IMR-90 (cell line): ENCODE data around the gene KLHL3. TPM values are rescaled to one million over a fixed set of nuclear protein-coding genes. Genes with fewer than 3 reads are reported as not detected.

Experiments used
- ATAC-seq: fragments of 200-7000 bp; cut with Tn5 transposase; 2 replicates; pipeline ENCODE4 v1.9.1; 2020; ENCODE audit warnings: low read depth, mild to moderate bottlenecking, moderate library complexity
- BruUV-seq: library from RNA; stranded (reverse); fragments of 400-500 nt; replicated peaks from 2 replicates; lab custom pipeline; 2021; lab: Mats Ljungman, UMichigan
- CTCF ChIA-PET: fragments of 300-600 bp; formaldehyde crosslinking; extraction: SDS; loops from one replicate; lab custom pipeline; 2021; ENCODE audit warnings: antibody characterized with exemption; lab: Yijun Ruan, JAX
- POLR2A ChIA-PET: fragments of 300-600 bp; sonication (Branson Sonifier 250); formaldehyde crosslinking; loops from one replicate; lab custom pipeline; 2022; ENCODE audit warnings: antibody characterized with exemption; ENCODE audit not compliant: unreplicated experiment; lab: Charles Lee
- DNase-seq: peaks from one replicate; pipeline ENCODE4 v3.0.0; 2013
- H2AFZ ChIP-seq: replicated peaks from 2 replicates; pipeline ENCODE3; 2013; ENCODE audit warnings: low read length, mild to moderate bottlenecking; ENCODE audit not compliant: poor library complexity
- H2AK5ac ChIP-seq: 2 replicates; pipeline ENCODE4 v1.6.1; 2013; ENCODE audit warnings: low read depth, low read length, inconsistent platforms
- H2AK9ac ChIP-seq: replicated peaks from 2 replicates; pipeline ENCODE3; 2013; ENCODE audit warnings: mild to moderate bottlenecking, low read depth, low read length, moderate library complexity; ENCODE audit not compliant: poor library complexity
- H2BK120ac ChIP-seq: 2 replicates; pipeline ENCODE4 v1.6.1; 2013; ENCODE audit warnings: low read depth, low read length, inconsistent platforms
- H2BK15ac ChIP-seq: 3 replicates; pipeline ENCODE4 v1.6.1; 2013; ENCODE audit warnings: low read depth, low read length, inconsistent platforms
- H2BK20ac ChIP-seq: 2 replicates; pipeline ENCODE4 v1.6.1; 2013; ENCODE audit warnings: low read depth, mild to moderate bottlenecking, inconsistent platforms, low read length, moderate library complexity
- H2BK5ac ChIP-seq: 2 replicates; pipeline ENCODE4 v1.6.1; 2013; ENCODE audit warnings: mild to moderate bottlenecking, low read depth, low read length, inconsistent platforms; ENCODE audit not compliant: poor library complexity, severe bottlenecking
- H3K14ac ChIP-seq: replicated peaks from 2 replicates; pipeline ENCODE4 v1.6.1; 2013; ENCODE audit warnings: low read depth, low read length, inconsistent platforms
- H3K18ac ChIP-seq: 2 replicates; pipeline ENCODE4 v1.6.1; 2013; ENCODE audit warnings: low read depth, low read length, control low read depth
- H3K23ac ChIP-seq: 2 replicates; pipeline ENCODE4 v1.6.1; 2013; ENCODE audit warnings: low read depth, low read length, inconsistent platforms
- H3K27ac ChIP-seq: 2 replicates; pipeline ENCODE4 v1.5.1; 2013; ENCODE audit warnings: mild to moderate bottlenecking, control low read depth, low read length; ENCODE audit not compliant: insufficient read depth
- H3K27me3 ChIP-seq: 2 replicates; pipeline ENCODE4 v1.6.1; 2013; ENCODE audit warnings: low read length; ENCODE audit not compliant: control insufficient read depth, insufficient read depth
- H3K36me3 ChIP-seq: 2 replicates; pipeline ENCODE4 v1.6.1; 2013; ENCODE audit warnings: low read length, mixed read lengths; ENCODE audit not compliant: control insufficient read depth, insufficient read depth
- H3K4ac ChIP-seq: 2 replicates; pipeline ENCODE4 v1.6.1; 2013; ENCODE audit warnings: low read depth, low read length, inconsistent platforms
- H3K4me1 ChIP-seq: 2 replicates; pipeline ENCODE4 v1.6.1; 2013; ENCODE audit warnings: low read length, mixed read lengths; ENCODE audit not compliant: control insufficient read depth, insufficient read depth
- H3K4me2 ChIP-seq: 2 replicates; pipeline ENCODE4 v1.6.1; 2013; ENCODE audit warnings: low read depth, mild to moderate bottlenecking, control low read depth, low read length, moderate library complexity
- H3K4me3 ChIP-seq: 2 replicates; pipeline ENCODE4 v1.5.1; 2013; ENCODE audit warnings: low read depth, mild to moderate bottlenecking, control low read depth, low read length, moderate library complexity; ENCODE audit not compliant: insufficient read depth
- H3K56ac ChIP-seq: 2 replicates; pipeline ENCODE4 v1.6.1; 2013; ENCODE audit warnings: low read length, inconsistent platforms; ENCODE audit not compliant: insufficient read depth; ENCODE audit errors: extremely low read depth
- H3K79me1 ChIP-seq, 2 experiments: 2 replicates each; pipeline ENCODE4 v1.6.1; 2013; ENCODE audit warnings: low read length in 2 of 2, inconsistent platforms in 1 of 2, low read depth in 1 of 2
- H3K9ac ChIP-seq: 2 replicates; pipeline ENCODE4 v1.6.1; 2013; ENCODE audit warnings: low read depth, low read length, control low read depth
- H3K9me1 ChIP-seq: 2 replicates; pipeline ENCODE4 v1.6.1; 2013; ENCODE audit warnings: low read length, inconsistent platforms; ENCODE audit not compliant: insufficient read depth
- H3K9me3 ChIP-seq: 2 replicates; pipeline ENCODE4 v1.6.1; 2013; ENCODE audit warnings: low read length; ENCODE audit not compliant: control insufficient read depth, insufficient read depth
- H4K20me1 ChIP-seq: 2 replicates; pipeline ENCODE4 v1.6.1; 2013; ENCODE audit warnings: low read length, inconsistent platforms; ENCODE audit not compliant: insufficient read depth
- H4K5ac ChIP-seq: 2 replicates; pipeline ENCODE4 v1.6.1; 2013; ENCODE audit warnings: mild to moderate bottlenecking, low read depth, low read length, control low read depth
- H4K8ac ChIP-seq, 2 experiments: 2 replicates each; pipeline ENCODE4 v1.6.1; 2013; ENCODE audit warnings: low read depth in 2 of 2, low read length in 2 of 2, control low read depth in 1 of 2, inconsistent platforms in 1 of 2
- H4K91ac ChIP-seq: 2 replicates; pipeline ENCODE4 v1.6.1; 2013; ENCODE audit warnings: low read depth, low read length, inconsistent platforms; ENCODE audit not compliant: insufficient read depth
- CEBPB ChIP-seq: IDR thresholded peaks from 2 replicates; pipeline ENCODE4 v1.6.1; 2012; ENCODE audit warnings: low read depth, low read length, improper control_type of control experiment
- MAFK ChIP-seq: IDR thresholded peaks from 2 replicates; pipeline ENCODE4 v1.6.1; 2012; ENCODE audit warnings: low read depth, low read length, improper control_type of control experiment
- RAD21 ChIP-seq: IDR thresholded peaks from 2 replicates; pipeline ENCODE4 v1.6.1; 2012; ENCODE audit warnings: low read length, improper control_type of control experiment
- RFX5 ChIP-seq: IDR thresholded peaks from 2 replicates; pipeline ENCODE4 v1.8.0; 2012; ENCODE audit warnings: low read depth, mild to moderate bottlenecking, low read length, moderate library complexity
- WGBS, 2 experiments: methylation state at CpG; one replicate each; pipeline versions ENCODE4 v1.1.5 to v1.1.7; 2013; ENCODE audit warnings: missing lambda C conversion rate in 2 of 2; ENCODE audit not compliant: insufficient read length in 1 of 2; ENCODE audit errors: extremely low coverage in 2 of 2; 5-methylcytosine and 5-hydroxymethylcytosine counted together
- dilution Hi-C: fragments of 300-500 bp; cut with HindIII; formaldehyde crosslinking; loops from one replicate; pipeline ENCODE4 v1.14.3; 2018; ENCODE audit warnings: low sequenced_read_pairs; ENCODE audit not compliant: unreplicated experiment
- in situ Hi-C: fragments of 300-500 bp; cut with MboI; formaldehyde crosslinking; loops from 3 replicates; pipeline ENCODE4 v1.14.3; 2019; ENCODE audit warnings: low sequenced_read_pairs, inconsistent platforms, mixed read lengths
- intact Hi-C: fragments of 100-400 bp; cut with micrococcal nuclease; formaldehyde crosslinking; loops from 2 replicates; pipeline ENCODE4 v1.10.0; 2022
- polyA plus RNA-seq, 3 experiments: library from polyadenylated mRNA; depleted of rRNA; stranded (reverse); fragments of >200 nt; gene quantifications; 2 replicates each; pipeline ENCODE4 v1.2.3, GENCODE V29; 2012; ENCODE audit warnings: low replicate concordance in 1 of 3
- total RNA-seq: library from RNA; depleted of rRNA; stranded (reverse); fragments of >200 nt; gene quantifications from 2 replicates; pipeline ENCODE4 v1.2.3, GENCODE V29; 2012
- TF ChIP-seq, protein P1 (sequence below): fragments of 150-350 bp; IDR thresholded peaks from 2 replicates; pipeline ENCODE4 v1.6.1; 2017; ENCODE audit warnings: mild to moderate bottlenecking, antibody characterized with exemption, low read length, low read depth
- TF ChIP-seq, protein P2 (sequence below): fragments of 150-350 bp; IDR thresholded peaks from 2 replicates; pipeline ENCODE4 v1.6.1; 2016; ENCODE audit warnings: low read depth, mild to moderate bottlenecking, low read length, moderate library complexity, borderline replicate concordance

KLHL3 gene
- total and polyA plus RNA-seq, 2 of the 4 experiments (the other 2 are of a cell fraction) = 2.3 to 4.1 TPM

DNA sequence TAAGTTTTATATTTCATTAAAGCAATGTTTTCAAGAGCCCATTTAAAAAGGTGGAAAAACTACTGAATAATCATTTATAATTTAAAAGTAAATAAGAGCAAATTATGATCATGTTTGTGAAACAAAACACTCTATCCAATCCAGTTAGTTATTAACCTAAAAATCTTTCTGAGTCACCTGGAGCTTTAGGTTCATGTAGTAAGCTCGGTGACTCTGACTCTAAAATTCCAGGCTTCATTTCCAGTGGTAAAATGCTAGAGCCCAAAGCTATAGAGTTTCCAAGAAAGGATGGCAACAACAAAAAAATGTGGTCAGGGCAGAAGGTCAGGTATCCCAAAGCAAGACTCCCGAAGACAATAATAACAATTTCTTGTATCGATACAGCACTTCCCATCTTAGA is 160.7 kb downstream of the KLHL3 start:
- H2BK120ac ChIP-seq = no peak overlapping the region
- no peak overlapping the region for H3K4me2 ChIP-seq
- H3K9ac ChIP-seq = no peak overlapping the region
- no peak for DNase-seq
- H4K5ac ChIP-seq = no peak overlapping the region
- no peak overlapping the region for H2BK15ac ChIP-seq
- ATAC-seq = no peak
- dilution Hi-C loops = no loop called here
- H3K27ac ChIP-seq = no peak overlapping the region
- H3K14ac ChIP-seq = no peak overlapping the region
- no peak for TF ChIP-seq RFX5
- TF ChIP-seq CEBPB = no peak
- TF ChIP-seq, protein P1, sequence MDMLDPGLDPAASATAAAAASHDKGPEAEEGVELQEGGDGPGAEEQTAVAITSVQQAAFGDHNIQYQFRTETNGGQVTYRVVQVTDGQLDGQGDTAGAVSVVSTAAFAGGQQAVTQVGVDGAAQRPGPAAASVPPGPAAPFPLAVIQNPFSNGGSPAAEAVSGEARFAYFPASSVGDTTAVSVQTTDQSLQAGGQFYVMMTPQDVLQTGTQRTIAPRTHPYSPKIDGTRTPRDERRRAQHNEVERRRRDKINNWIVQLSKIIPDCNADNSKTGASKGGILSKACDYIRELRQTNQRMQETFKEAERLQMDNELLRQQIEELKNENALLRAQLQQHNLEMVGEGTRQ = no peak
- TF ChIP-seq MAFK = no peak
- TF ChIP-seq, protein P2, sequence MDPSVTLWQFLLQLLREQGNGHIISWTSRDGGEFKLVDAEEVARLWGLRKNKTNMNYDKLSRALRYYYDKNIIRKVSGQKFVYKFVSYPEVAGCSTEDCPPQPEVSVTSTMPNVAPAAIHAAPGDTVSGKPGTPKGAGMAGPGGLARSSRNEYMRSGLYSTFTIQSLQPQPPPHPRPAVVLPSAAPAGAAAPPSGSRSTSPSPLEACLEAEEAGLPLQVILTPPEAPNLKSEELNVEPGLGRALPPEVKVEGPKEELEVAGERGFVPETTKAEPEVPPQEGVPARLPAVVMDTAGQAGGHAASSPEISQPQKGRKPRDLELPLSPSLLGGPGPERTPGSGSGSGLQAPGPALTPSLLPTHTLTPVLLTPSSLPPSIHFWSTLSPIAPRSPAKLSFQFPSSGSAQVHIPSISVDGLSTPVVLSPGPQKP = no peak
- no peak for TF ChIP-seq RAD21
- no peak overlapping the region for H2AK5ac ChIP-seq
- H3K4ac ChIP-seq = no peak overlapping the region
- no peak overlapping the region for H4K91ac ChIP-seq
- H4K20me1 ChIP-seq = no peaks in the 10 kb centered on the region
- no peak overlapping the region for H3K56ac ChIP-seq
- H2AK9ac ChIP-seq = no peak overlapping the region
- intact Hi-C loops = no loop called here
- no peaks in the 10 kb centered on the region for H3K4me1 ChIP-seq
- H2BK5ac ChIP-seq = no peak overlapping the region
- H2AFZ ChIP-seq = no peak overlapping the region
- H3K9me1 ChIP-seq = no peaks in the 10 kb centered on the region
- H3K36me3 ChIP-seq = no peaks in the 10 kb centered on the region
- no peak overlapping the region for H3K4me3 ChIP-seq
- no peak overlapping the region for H3K18ac ChIP-seq
- no peaks in the 10 kb centered on the region for H3K27me3 ChIP-seq
- H3K23ac ChIP-seq = no peak overlapping the region
- in situ Hi-C loops = no loop called here
- no peak overlapping the region for H2BK20ac ChIP-seq
- BruUV-seq = no TSS peak
- ChIA-PET CTCF (no interaction called here), POLR2A (no interaction called here)
- no CpG with 5 or more reads among the region's 3 CpGs for WGBS, 2 experiments
- no peak overlapping the region for H4K8ac ChIP-seq
- H3K79me1 ChIP-seq = no peaks in the 10 kb centered on the region
- H3K9me3 ChIP-seq = no peaks in the 10 kb centered on the region
